Measurements from ENCODE around the gene TRH.

TRH gene, protein sequence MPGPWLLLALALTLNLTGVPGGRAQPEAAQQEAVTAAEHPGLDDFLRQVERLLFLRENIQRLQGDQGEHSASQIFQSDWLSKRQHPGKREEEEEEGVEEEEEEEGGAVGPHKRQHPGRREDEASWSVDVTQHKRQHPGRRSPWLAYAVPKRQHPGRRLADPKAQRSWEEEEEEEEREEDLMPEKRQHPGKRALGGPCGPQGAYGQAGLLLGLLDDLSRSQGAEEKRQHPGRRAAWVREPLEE

DNA sequence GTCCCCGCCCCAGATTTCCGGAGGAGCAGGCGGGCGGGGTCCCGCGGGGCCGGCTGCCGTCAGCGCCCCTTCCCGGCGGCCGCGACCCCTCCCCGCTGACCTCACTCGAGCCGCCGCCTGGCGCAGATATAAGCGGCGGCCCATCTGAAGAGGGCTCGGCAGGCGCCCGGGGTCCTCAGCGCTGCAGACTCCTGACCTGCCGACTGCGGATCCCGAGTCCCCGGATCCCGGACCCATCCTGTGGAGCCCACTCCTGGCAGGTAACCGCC is at the start of gene TRH:
TSS of gene TRH (plus strand) at position 157 of the 269 bp plus-strand sequence. CDS start 1,097 bp downstream, outside the sequence.
- no peak for DNase-seq (ENCODE audit: low read depth in 2 of 2)

DNA sequence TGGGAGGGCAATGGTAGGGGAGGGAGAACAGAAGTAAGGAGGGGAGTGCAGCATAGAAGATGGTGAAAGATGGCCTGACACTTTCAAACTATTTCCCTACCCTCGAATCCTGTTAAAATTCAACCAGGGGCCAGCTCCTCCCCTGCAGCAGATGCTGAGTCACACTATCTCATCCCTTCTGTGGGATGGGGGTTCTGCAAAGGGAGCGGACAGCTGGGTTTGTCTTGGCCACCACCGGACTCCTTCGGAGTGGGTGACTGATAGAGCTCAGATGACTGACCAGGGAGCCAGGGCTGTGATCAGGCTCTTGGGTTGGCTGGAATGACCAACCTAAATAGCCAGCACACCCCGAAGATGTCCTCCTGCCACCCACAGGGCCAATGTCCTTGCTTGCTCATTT is 47.4 kb upstream of the TRH start:
- no peak for DNase-seq (ENCODE audit: low read depth in 2 of 2)

DNA sequence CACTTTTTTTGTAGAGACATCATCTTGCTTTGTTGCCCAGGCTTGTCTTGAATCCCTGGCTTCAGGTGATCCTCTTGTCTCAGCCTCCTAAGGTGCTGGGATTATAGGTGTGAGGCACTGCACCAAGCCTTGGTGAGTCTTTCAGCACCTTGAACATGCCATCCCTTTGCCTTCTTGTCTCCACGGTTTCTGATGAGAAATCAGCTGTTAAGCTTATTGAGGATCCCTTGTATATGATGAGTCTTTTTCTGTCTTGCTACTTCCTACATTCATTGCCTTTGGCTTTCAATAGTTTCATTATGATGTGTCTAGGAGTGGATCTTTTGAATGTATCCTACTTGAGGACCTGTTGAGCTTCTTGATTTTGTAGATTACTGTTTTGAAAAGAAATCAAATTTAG is 45.1 kb upstream of the TRH start:
- no peak for DNase-seq (ENCODE audit: low read depth in 2 of 2)

DNA sequence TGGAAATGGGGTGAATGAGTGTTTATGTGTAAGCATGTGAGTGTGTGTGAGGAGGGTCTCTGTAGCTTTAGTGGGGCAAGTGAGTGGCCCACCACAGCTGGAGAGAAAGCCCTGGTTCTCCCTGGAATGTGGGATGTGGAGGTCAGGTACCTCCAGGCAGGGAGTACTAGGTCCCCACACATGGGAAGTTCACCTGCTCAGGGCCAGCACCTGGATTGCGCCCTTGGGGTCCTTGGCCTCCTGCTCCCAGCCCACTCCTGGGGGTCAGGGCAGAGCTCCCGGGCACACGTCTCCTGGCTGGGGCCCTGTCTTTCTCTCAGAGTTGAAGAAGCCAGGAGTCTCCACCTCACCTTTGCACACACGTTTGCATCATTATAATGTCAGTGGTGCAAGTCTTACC is 41.0 kb upstream of the TRH start:
- no peak for DNase-seq (ENCODE audit: low read depth in 2 of 2)

DNA sequence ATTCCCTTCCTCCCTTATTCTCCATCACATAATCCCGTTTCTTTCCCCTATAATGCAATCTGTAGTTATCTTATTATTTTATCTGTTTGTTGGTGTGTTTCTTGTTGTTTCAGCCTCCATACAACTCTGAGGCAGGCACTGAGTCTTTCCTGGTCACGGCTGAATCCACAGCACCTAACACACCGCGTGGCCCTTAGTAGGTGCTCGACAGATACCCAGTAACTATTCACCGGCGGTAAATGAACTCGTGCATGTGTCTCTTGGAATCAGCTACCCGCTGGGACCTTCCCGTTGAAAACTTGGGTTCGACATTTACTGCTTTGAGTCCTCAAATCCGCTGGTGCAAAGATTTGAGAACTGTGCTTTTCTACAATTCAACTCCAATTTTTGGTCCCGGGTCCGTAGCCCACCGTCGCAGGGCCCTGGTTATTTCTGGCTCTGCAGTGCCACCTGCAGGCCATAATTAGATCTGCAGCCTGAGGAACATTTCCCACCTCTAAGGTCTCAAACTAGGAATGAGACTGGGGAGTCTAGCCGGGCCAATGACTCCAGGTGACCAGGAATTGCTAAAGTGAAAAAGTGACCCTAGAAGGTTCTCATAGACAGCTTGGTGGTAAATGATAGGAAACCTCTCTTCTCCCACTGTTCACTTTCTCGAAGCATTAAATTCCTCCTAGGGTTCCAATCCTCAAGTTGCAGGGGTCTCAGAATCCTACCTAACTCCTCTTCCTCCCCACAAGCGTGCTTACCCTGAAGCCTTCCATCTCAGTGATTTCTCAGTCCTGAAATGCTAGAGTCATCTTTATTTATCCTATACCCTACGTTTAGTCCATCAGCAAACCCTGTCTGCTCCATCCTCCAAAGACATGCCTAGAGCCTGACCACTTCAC is 40.0 kb upstream of the TRH start:
- DNase-seq (ENCODE audit: low read depth in 2 of 2), result no peak

DNA sequence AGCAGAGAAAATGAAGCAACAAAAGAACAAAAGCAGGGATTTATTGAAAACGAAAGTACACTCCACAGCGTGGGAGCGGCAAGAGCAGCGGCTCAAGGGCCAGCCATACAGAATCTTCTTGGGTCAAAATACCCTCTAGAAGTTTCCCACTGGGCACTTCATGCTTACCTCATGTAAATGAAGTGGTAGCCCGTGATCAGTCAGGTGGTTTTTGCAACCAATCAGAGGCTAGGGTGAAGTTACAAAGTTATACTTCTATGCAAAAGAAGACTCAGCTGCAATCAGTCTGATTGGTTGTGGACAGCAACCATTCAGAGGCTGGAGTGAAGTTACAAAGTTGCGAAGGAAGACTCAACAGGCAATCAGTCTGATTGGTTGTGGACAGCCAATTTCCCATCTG is 37.8 kb upstream of the TRH start:
- no peak for DNase-seq (ENCODE audit: low read depth in 2 of 2)

DNA sequence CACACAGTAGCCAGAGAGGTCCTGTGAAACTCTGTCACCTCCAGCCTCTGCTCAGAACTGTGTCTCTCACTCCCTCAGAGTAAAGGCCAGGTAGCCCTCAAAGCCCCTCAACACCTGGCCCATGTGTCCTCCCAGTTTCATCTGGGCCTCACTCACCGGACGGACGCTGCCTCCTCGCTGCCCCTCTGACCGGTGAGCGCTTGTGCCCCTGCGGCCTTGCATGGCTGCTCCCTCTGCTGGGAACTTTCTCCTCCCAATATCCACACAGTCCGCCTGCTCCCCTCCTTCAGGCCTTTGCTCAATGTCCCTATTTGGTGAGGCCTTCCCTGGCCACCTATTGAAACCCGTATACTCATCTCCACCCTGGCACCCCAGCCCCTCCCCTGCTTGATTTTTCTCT is 36.8 kb upstream of the TRH start:
- DNase-seq (ENCODE audit: low read depth in 2 of 2), result no peak

DNA sequence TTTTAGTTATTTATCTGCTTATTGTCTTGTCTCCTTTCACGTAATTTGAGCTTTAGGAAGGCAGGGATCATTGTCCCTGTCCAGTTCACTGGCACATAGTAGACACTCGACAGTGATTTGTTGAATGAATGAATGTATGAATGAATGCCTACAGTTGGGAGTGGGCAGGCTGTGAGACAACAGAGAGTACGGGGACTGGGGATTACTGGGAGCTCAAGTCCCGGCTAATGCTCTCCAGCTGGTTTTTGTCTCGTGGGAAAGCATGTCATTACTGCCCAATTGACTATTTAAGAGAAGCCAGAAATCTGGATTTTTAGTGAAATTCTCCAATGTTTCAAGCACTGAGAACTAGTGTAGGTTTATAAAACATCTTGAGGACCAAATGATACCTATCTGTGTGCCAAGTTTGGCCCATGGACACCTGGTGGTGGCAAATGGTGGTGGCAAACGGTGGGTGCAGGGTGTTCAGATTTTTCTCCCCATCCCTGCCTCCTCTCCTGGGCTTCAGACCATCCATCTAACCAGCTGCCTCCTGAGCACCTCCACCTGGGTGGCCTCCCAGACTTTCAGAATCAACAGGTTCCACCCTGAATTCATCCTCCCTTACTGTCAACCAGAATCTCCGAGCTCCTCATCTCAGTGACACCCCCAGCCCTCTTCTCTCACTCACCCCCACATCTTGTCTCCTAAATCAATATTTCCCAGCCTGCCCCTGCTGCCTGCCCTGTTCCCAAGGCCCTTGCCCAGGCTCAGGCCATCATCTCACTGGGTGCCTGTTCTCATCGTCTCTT is 36.2 kb upstream of the TRH start:
- no peak for DNase-seq (ENCODE audit: low read depth in 2 of 2)

DNA sequence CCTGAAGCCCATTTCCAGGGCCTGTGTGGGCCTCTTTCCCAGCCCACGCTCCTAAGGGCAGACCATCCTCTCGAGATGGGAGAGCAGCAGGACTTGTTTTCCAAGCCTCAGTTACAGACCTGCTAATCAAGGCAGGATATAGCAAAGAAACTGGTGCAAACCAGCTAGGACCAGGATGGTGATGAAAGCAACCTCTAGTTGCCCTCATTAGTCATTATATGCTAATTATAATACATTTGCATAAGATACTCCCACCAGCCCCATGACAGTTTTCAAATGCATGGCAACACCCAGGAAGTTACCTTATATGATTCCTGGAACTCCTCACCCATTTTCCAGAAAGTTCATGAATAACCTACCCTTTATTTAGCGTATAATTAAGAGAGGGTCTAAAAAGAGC is 34.4 kb upstream of the TRH start:
- no peak for DNase-seq (ENCODE audit: low read depth in 2 of 2)

DNA sequence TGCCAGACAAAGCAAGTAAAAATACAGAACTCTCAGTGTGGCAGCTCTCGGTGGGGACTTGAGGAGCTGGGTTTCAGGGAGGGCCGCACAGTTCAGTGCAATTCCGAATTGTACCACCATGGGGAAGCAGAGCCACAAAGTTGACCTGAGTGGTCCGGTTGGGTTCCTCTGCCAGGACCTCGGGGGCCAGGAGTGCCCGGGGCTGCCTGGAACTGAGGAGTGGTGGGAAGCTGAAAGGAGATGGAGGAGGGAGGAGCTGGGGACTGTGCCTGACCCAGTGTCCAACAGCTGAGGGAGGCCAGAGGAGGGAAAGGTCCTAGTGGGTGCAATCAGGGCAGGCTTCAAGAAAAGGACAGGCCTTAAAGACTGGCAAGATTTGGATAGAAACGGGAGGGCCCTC is 32.2 kb upstream of the TRH start:
- no peak for DNase-seq (ENCODE audit: low read depth in 2 of 2)

DNA sequence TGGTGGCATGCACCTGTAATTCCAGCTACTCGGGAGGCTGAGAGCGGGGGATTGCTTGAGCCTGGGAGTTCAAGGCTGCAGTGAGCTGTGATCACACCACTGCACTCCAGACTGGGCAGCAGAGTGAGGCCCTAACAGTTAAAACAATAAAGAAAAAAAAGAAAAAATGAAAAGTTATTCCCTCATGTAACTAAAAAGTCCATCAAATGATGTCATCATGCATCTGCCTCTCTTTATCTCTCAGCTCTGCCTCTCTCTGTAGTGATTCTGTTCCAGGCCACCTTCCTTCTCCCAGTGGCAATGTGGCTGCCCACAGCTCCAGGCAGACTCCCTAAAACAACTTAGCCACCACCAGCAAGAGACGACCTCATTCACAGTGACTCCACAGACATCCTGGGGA is 31.5 kb upstream of the TRH start:
- no peak for DNase-seq (ENCODE audit: low read depth in 2 of 2)

DNA sequence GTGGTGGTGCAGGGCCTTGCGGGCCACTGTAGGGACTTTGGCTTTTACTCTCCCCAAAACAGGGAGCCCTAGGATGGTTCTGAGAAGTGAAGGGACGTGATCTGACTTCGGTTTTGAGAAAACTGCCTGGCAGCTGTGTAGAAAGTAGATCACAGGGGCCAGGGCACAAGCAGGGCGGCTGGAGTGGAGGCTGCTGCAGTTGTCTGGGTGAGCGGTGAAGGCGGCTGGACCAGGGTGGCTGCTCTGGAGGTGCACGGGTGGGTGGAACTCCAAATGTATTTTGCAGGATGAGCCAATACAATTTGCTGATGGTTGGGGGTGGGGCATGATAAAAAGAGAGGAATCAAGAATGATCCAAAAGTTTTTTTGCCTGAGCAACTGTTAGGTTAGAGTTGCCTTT is 29.8 kb upstream of the TRH start:
- no peak for DNase-seq (ENCODE audit: low read depth in 2 of 2)

DNA sequence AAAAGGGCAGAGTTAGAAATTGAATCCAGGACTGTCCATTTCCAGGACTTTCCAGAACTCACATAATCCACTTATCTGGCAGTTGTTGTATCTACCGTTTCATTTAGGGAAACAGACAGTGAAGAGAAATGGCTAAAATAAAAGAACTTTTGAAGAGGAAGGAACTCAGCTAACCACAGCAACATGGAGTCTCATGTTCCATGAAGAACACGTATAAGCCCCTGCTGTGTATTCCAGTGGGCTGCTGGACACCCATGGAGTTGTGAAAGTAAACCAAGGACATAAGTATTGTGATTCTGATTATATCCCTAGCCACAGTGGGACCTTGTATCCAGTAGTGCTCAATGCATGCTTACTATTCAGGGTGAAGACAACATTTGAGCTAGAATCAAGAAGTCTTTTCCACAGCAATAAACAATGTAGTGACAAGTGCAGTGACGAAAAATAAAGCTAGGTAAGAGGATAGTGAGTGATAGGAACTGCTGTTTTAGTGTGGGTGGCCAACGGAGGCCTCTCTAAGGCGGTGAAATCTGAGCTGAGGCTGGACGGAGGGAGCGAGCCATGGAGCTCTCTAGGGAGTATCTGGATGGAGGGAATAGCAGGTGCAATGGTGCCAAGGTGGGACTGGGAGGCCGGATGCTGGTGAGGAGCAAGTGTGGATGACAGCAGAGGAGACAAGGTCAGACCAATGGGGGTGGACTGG is 26.8 kb upstream of the TRH start:
- no peak for DNase-seq (ENCODE audit: low read depth in 2 of 2)

DNA sequence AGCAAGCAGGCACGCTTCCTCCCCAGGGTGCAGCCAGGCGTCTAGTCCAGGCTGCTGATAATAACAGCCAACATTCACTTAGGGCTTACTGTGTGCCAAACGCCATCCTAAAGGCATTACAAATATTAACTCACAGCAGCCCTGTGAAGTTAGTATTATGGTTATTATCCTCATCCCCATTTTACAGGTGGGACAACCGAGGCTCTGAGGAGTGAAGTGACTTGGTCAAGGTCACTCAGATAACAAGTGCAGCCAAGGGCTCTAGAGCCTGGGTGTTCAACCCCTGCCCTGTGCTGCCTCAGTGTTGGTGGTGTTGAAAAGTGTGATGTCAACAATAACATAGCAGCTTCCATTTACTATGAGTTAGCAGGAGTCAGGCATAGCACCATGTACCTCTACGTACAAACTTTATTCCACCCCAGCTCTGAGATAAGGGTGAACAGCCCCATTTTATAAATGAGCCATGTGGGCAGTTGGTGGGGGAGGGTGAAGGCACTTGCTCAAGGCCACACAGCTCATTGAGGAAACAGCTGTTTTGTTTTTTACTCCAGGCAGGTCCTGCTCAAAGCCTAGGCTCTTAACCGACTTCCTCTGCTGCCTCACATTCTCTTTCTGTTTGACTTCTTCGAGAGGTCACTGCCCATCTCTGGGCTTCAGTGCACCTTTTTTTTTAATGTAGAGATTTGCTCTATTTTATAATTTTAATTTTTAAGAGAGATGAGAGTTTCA is 24.0 kb upstream of the TRH start:
- no peak for DNase-seq (ENCODE audit: low read depth in 2 of 2)

DNA sequence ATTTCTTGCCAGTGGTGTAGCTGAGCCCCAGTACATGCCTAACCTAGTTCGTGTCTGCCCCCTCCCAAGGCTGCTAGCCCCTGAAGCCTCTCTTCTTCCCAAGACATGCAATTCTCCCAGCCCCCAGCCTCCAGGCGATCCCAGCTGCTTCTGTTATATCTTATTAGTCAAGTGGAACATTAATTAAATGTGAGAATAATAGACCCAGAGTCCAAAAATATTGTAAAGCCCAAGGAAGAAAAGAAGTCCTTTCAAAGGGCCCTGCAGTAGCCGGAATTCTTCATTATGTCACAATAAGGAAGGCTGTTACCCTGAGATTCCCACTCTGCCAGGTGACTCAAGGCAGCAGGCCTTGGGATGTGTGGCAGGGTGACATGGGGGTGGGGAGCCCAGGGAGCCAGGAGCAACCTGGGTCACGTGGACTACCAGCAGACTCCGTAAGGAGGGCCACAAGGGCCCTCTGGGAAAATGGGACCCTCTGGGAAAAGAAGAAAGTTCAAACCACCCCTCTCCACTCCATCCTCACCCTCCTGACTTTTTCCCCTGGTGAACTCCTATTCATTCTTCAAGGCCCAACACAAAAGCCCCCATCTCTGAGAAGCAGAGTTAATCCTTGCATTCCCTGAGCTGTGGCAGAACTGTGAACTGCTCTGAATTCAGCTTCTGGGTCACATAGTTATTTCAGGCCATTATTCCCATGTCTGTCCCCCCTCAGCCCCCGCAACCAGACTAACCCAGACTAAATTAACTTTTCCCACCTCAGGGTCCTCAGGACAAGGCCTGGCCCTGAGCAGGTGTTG is 21.8 kb upstream of the TRH start:
- no peak for DNase-seq (ENCODE audit: low read depth in 2 of 2)

DNA sequence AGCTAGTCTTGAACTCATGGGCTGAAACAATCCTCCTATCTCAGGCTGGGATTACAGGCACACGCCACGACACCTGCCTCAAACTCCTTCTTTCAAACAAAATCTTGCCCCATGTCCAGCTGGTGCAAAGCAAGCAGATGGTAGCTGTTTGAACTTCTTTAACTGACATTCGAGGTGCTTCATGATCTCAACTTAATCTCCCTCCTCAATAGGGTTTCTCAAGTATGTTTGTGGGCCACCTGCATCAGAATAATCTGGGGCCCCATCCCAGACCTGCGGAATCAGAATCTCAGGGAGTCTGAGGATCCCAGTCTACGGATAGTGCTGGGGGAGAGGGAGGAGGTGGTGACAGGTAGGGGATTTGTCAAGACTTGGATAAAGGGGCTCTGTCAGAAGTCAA is 20.9 kb upstream of the TRH start:
- DNase-seq (ENCODE audit: low read depth in 2 of 2), result no peak

DNA sequence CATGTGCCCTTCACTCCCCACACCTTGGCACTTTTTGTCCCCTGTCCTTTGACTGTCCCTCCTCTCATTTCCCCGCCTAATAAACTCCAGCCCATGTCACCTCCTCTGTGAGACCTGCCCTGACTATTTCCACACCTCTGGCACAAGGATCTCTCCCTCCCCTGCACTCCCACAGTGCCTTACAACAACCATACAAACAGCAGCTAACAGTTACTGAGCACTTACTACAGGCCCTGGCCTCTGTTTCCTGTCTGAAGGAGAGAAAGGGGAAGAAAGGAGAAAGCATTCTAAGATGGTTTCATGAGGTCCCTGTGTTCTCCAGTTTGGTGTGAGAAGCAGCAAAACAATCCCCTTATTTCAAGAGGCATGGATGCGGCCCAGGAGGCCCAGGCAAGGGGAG is 20.0 kb upstream of the TRH start:
- no peak for DNase-seq (ENCODE audit: low read depth in 2 of 2)

DNA sequence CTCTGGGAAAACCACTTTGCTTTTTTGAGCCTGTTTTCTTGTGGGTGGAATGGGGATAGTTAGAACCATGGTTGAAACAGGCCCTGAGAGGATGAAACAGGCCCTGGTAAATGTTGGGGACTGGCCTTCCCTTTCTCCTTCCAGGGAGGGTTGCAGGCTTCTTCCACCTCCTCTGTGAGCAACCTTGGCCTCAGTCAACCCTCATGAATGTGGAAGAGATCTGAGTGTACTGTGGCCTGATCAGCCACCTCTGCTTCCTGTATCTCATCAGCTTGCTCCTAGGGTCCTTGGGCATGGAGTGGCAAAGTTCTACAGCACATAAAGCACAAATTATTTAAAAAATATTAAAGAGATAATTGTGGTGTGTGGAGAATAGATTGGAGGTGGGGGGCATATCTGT is 17.6 kb upstream of the TRH start:
- DNase-seq (ENCODE audit: low read depth in 2 of 2), result no peak

DNA sequence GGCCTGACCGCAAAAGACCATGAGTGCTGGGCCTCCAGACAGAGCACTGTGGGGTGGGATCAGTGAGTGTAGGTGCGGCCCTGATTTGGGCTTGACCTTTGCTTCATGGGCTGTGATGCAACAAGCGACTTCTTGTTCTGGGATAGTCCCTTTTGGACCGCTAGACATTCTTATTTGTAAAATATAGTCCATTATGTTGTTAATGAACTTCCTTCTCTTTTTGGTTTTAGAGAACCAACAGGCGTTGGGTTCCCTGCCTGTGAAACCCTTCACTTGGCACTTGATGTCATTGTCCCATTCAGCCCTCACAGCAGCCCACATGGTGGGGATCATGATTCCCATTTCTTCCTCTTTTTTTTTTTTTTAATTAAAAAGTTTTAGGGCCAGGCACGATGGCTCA is 15.8 kb upstream of the TRH start:
- no peak for DNase-seq (ENCODE audit: low read depth in 2 of 2)

DNA sequence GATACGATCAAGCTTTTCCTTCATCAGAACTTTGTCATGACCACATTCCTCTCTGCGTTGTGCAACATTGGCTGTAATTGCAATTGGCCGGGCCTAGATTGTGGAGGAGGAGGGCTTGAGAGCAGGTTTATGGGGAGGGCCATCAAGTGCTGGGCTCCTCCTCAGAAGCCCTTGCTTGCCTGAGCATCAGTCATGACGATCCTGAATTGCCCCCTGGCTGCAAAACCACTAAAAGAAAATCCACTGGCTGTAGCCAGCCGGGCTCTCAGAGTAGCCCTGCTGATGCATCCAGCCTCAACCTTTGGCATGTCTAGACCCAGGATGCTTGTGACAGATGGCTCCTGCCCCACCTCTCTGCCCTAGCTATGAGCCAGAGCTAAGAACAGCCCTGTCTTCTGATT is 13.4 kb upstream of the TRH start:
- DNase-seq (ENCODE audit: low read depth in 2 of 2), result no peak

DNA sequence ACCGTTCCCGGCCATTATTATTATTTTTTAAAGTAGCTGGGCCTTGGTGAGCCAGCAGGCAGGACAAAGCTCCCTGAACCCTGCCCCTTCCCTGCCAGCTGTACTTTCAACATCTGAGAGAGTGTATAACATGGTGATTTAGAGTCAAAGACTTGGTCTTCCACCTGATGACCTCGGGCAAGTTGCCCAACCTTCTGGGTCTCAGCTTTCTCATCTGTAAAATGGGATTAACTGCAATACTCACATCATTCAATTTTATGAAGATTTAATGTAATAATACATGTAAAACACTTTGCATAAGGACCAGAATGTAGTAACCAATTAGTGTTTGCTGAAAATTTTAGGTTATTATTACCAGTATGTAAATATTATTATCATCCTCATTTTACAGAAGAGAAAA is 11.9 kb upstream of the TRH start:
- DNase-seq (ENCODE audit: low read depth in 2 of 2), result no peak
